Measurements from ENCODE around the gene MOXD1. TPM values are rescaled to one million over a fixed set of nuclear protein-coding genes. Genes with fewer than 3 reads are reported as not detected.
"Not testable (repeated sequence)": the region's sequence is repeated elsewhere in the genome, so short reads cannot be mapped to it uniquely, and the experiment has no call there.

MOXD1 gene
- total RNA-seq, 1 donor, result 19.5 TPM

DNA sequence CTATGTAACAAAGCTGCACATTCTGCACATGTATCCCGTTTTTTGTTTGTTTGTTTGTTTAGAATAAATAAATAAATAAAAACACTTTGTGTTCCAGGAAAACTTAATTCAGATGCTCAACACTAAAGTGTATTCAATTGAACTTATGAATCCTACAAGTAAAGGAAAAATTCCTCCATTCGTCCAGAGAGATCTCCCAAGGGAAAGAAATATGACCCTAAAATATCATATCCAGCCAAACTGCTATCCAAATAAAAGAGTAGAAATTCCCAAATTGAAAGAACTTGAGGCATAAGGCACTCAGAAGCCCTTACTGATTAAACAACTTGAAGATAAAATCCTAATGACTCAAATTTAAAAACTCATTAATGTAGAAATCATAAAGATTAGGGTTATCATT lies 90.4 kb downstream of the MOXD1 start:
- Histone ChIP-seq H3K4me2 (ENCODE audit: insufficient read depth, low read length) (no peak overlapping the region), H3K4me3 (ENCODE audit: insufficient read depth, low read length) (no peak overlapping the region), H3K36me3 (ENCODE audit: insufficient read depth, low read length) (peaks cover 4% of the 10 kb centered on the region), H3K27ac (ENCODE audit: low read depth, low read length) (no peak overlapping the region), H3K27me3 (ENCODE audit: insufficient read depth, low read length) (no peaks in the 10 kb centered on the region), H3K9me3 (ENCODE audit: low read depth, low read length) (peaks cover 2% of the 10 kb centered on the region), H4K20me1 (ENCODE audit: insufficient read depth, low read length) (no peaks in the 10 kb centered on the region), H3K79me2 (ENCODE audit: insufficient read depth, low read length) (no peaks in the 10 kb centered on the region), H3K4me1 (ENCODE audit: insufficient read depth, low read length) (no peaks in the 10 kb centered on the region), H2AFZ (ENCODE audit: low read length) (no peak overlapping the region)
- no peak for DNase-seq (ENCODE audit: insufficient read length, low spot score, missing footprints)
- TF ChIP-seq CTCF (IDR thresholded peaks at IDR 0.05; ENCODE audit: extremely low read depth, low read depth, low read length), result no peak

DNA sequence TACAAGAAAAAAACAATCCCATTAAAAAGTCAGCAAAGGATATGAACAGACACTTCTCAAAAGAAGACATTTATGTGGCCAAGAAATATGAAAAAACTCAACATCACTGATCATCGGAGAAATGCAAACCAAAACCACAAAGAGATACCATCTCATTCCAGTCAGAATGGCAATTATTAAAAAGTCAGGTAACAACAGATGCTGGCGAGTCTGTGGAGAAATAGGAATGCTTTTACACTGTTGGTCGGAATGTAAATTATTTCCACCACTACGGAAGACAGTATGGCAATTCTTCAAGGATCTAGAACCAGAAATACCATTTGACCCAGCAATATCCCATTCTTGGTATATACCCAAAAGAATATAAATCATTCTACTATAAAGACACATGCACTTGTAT lies 91.1 kb downstream of the MOXD1 start:
- not testable (repeated sequence) for H3K27me3 ChIP-seq (ENCODE audit: insufficient read depth, low read length); H3K79me2 ChIP-seq (ENCODE audit: insufficient read depth, low read length); H3K4me2 ChIP-seq (ENCODE audit: insufficient read depth, low read length); H4K20me1 ChIP-seq (ENCODE audit: insufficient read depth, low read length); DNase-seq (ENCODE audit: insufficient read length, low spot score, missing footprints); H3K36me3 ChIP-seq (ENCODE audit: insufficient read depth, low read length); H3K27ac ChIP-seq (ENCODE audit: low read depth, low read length); H3K4me3 ChIP-seq (ENCODE audit: insufficient read depth, low read length); H3K4me1 ChIP-seq (ENCODE audit: insufficient read depth, low read length); H3K9me3 ChIP-seq (ENCODE audit: low read depth, low read length); H2AFZ ChIP-seq (ENCODE audit: low read length)

- H4K20me1 ChIP-seq (ENCODE audit: insufficient read depth, low read length), result no peaks in the 10 kb centered on the region
- no peak for TF ChIP-seq CTCF (IDR thresholded peaks at IDR 0.05; ENCODE audit: extremely low read depth, low read depth, low read length)
These were observed 96.4 kb downstream of the MOXD1 start for GRCh38 chr6:132304891-132305305.

DNA sequence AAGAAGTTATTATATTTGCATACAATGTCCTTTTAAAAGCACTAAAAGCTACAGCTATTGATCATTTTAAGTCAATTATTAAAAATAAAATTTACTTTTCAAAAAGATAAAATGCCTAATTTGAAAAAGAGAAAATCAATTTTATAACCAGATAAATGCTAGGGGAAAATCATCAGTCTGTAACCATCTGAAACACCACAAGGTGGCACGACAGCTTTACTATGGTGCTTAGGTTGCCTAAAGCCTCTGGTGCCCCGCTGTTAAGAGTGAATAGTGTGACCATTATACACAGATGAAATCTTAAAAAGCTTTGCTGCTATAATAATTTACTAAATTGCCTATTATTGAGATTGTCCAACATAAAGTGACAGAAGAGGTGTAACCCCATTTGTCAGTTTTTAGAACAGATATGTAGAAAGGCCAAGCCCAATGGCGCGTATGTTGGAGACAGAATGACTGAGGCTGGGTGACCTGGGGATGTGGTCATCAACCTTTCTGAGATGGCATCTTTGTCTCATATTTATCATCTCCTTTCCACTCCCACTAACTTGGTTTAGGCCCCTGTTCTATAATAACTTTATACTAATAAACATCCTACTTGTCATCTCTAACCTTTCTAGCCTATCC lies 100.8 kb downstream of the MOXD1 start:
- Histone ChIP-seq H3K4me1 (ENCODE audit: insufficient read depth, low read length) (peaks cover 7% of the 10 kb centered on the region), H3K27ac (ENCODE audit: low read depth, low read length) (no peak overlapping the region), H3K4me2 (ENCODE audit: insufficient read depth, low read length) (no peak overlapping the region), H3K4me3 (ENCODE audit: insufficient read depth, low read length) (no peak overlapping the region), H3K36me3 (ENCODE audit: insufficient read depth, low read length) (no peaks in the 10 kb centered on the region), H2AFZ (ENCODE audit: low read length) (no peak overlapping the region), H3K9me3 (ENCODE audit: low read depth, low read length) (no peaks in the 10 kb centered on the region), H4K20me1 (ENCODE audit: insufficient read depth, low read length) (no peaks in the 10 kb centered on the region), H3K27me3 (ENCODE audit: insufficient read depth, low read length) (no peaks in the 10 kb centered on the region), H3K79me2 (ENCODE audit: insufficient read depth, low read length) (no peaks in the 10 kb centered on the region)
- DNase-seq (ENCODE audit: insufficient read length, low spot score, missing footprints), result no peak
- peak; percentile 78 for TF ChIP-seq CTCF (IDR thresholded peaks at IDR 0.05; ENCODE audit: extremely low read depth, low read depth, low read length)

More at GRCh38 chr6:132304891-132305305, 96.4 kb downstream of the MOXD1 start:
- Histone ChIP-seq H3K9me3 (ENCODE audit: low read depth, low read length) (no peaks in the 10 kb centered on the region), H3K36me3 (ENCODE audit: insufficient read depth, low read length) (no peaks in the 10 kb centered on the region), H3K4me2 (ENCODE audit: insufficient read depth, low read length) (no peak overlapping the region), H3K79me2 (ENCODE audit: insufficient read depth, low read length) (no peaks in the 10 kb centered on the region), H3K4me1 (ENCODE audit: insufficient read depth, low read length) (peaks cover 7% of the 10 kb centered on the region), H3K27me3 (ENCODE audit: insufficient read depth, low read length) (no peaks in the 10 kb centered on the region), H2AFZ (ENCODE audit: low read length) (peak overlapping the region; percentile 44), H3K4me3 (ENCODE audit: insufficient read depth, low read length) (no peak overlapping the region), H3K27ac (ENCODE audit: low read depth, low read length) (no peak overlapping the region)
- no peak for DNase-seq (ENCODE audit: insufficient read length, low spot score, missing footprints)

Measured in osteoblast (primary cell).